A549 (cell line): ENCODE measurements around the gene GSKIP.

ENCODE experiments used
- POLR2A ChIP-seq: IDR thresholded peaks from 2 replicates; pipeline ENCODE4 v1.6.1; 2012; ENCODE audit warnings: mild to moderate bottlenecking, low read length
- TP53 ChIP-seq: fragments of 250-450 bp; sonication (Bioruptor Pico); IDR thresholded peaks from 2 replicates; pipeline ENCODE4 v1.5.0; 2021; ENCODE audit warnings: mild to moderate bottlenecking, moderate library complexity
- TF ChIP-seq, protein P1 (sequence below): fragments of >200 bp; sonication (Bioruptor Twin); formaldehyde crosslinking; IDR thresholded peaks from 3 replicates; pipeline ENCODE4 v1.5.1; 2016

DNA sequence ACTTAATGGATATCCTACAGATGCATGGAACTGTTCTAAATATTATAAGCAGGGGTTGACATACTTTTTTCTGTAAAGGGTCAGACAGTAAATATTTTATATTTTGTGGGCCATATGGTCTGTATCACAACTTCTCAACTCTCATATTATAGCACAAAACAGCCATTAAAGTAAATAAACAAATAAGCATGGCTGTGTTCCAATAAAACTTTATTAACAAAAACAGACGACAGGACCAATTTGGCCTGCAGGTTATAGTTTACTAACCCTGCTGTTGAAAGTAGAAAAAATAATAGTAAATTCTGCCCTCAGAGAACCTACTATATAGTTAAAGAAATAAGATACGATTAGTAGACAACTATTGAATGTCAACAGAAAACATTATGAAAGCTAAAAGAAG lies 17.7 kb upstream of the GSKIP start:
- TF ChIP-seq, protein P1, sequence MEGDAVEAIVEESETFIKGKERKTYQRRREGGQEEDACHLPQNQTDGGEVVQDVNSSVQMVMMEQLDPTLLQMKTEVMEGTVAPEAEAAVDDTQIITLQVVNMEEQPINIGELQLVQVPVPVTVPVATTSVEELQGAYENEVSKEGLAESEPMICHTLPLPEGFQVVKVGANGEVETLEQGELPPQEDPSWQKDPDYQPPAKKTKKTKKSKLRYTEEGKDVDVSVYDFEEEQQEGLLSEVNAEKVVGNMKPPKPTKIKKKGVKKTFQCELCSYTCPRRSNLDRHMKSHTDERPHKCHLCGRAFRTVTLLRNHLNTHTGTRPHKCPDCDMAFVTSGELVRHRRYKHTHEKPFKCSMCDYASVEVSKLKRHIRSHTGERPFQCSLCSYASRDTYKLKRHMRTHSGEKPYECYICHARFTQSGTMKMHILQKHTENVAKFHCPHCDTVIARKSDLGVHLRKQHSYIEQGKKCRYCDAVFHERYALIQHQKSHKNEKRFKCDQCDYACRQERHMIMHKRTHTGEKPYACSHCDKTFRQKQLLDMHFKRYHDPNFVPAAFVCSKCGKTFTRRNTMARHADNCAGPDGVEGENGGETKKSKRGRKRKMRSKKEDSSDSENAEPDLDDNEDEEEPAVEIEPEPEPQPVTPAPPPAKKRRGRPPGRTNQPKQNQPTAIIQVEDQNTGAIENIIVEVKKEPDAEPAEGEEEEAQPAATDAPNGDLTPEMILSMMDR, result no peak
- TF ChIP-seq POLR2A (no peak), TP53 (CRISPR knock-in tag) (no peak)
